ENCODE measurements around the gene ACER1.

DNA sequence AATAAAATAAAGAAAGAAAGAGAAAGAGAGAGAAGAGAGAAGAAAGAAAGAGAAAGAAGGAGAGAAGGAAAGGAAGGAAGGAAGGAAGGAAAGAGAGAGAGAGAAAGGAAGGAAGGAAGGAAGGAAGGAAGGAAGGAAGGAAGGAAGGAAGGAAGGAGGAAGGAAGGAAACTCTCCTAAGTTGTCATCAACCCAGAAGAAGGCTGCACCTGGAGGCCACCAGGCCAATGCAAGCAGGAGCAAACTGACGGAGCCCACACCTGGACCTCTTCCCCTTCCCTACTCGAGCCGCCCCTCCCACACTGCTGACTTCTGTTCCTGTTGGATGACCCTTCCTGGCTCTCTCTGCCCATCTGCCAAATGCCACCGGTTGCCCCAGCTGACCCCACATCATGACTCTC lies 8.7 kb downstream of the ACER1 start:
- TF ChIP-seq, protein P1, sequence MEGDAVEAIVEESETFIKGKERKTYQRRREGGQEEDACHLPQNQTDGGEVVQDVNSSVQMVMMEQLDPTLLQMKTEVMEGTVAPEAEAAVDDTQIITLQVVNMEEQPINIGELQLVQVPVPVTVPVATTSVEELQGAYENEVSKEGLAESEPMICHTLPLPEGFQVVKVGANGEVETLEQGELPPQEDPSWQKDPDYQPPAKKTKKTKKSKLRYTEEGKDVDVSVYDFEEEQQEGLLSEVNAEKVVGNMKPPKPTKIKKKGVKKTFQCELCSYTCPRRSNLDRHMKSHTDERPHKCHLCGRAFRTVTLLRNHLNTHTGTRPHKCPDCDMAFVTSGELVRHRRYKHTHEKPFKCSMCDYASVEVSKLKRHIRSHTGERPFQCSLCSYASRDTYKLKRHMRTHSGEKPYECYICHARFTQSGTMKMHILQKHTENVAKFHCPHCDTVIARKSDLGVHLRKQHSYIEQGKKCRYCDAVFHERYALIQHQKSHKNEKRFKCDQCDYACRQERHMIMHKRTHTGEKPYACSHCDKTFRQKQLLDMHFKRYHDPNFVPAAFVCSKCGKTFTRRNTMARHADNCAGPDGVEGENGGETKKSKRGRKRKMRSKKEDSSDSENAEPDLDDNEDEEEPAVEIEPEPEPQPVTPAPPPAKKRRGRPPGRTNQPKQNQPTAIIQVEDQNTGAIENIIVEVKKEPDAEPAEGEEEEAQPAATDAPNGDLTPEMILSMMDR (IDR thresholded peaks at IDR 0.05; ENCODE audit: low read depth, low read length, missing input control), result no peak
- TF ChIP-seq TAF1 (conservative IDR thresholded peaks at IDR 0.05), result no peak
- TF ChIP-seq YY1 (IDR thresholded peaks at IDR 0.05), result no peak
- no peak for TF ChIP-seq REST (IDR thresholded peaks at IDR 0.05)
- TF ChIP-seq RAD21 (IDR thresholded peaks at IDR 0.05), result no peak
- TF ChIP-seq SP1 (IDR thresholded peaks at IDR 0.05), result no peak
- no peak for TF ChIP-seq ZBTB33 (IDR thresholded peaks at IDR 0.05)
- TF ChIP-seq FOXA1 (IDR thresholded peaks at IDR 0.05), result no peak
- TF ChIP-seq HNF4A (conservative IDR thresholded peaks at IDR 0.05), result no peak
- TF ChIP-seq JUND (IDR thresholded peaks at IDR 0.05), result no peak
- no peak for TF ChIP-seq RXRA (IDR thresholded peaks at IDR 0.05)
- TF ChIP-seq ATF3 (IDR thresholded peaks at IDR 0.05), result no peak
- no peak for TF ChIP-seq NR2F2 (IDR thresholded peaks at IDR 0.05)
- TF ChIP-seq, protein P2, sequence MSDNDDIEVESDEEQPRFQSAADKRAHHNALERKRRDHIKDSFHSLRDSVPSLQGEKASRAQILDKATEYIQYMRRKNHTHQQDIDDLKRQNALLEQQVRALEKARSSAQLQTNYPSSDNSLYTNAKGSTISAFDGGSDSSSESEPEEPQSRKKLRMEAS (IDR thresholded peaks at IDR 0.05), result no peak

Measured in liver (tissue), 3 donors.